MM.1S (cell line): ENCODE results near the gene GDAP2.

Source experiments
- DNase-seq: peaks from one replicate; pipeline ENCODE4 v3.0.0-alpha.2; 2015
- H2AFZ ChIP-seq: fragments of 300-600 bp; sonication (generic); 2 replicates; pipeline ENCODE4 v1.6.0; 2016; ENCODE audit warnings: antibody characterized with exemption, low read length
- H3F3A ChIP-seq: fragments of 300-600 bp; sonication (generic); 2 replicates; pipeline ENCODE4 v1.6.1; 2016; ENCODE audit warnings: mild to moderate bottlenecking, antibody characterized with exemption, low read length, moderate library complexity, mixed read lengths; ENCODE audit not compliant: insufficient read depth
- H3K27ac ChIP-seq: fragments of 300-600 bp; sonication (generic); 2 replicates; pipeline ENCODE4 v1.5.1; 2016; ENCODE audit warnings: mild to moderate bottlenecking, low read length
- H3K27me3 ChIP-seq: fragments of 300-600 bp; sonication (generic); replicated peaks from 2 replicates; pipeline ENCODE4 v1.6.0; 2016; ENCODE audit warnings: low read length; ENCODE audit not compliant: insufficient read depth
- H3K36me3 ChIP-seq: fragments of 300-600 bp; sonication (generic); replicated peaks from 2 replicates; pipeline ENCODE4 v1.6.1; 2016; ENCODE audit warnings: mild to moderate bottlenecking, low read length, mixed read lengths; ENCODE audit not compliant: insufficient read depth
- H3K4me1 ChIP-seq: fragments of 300-600 bp; sonication (generic); 2 replicates; pipeline ENCODE4 v1.6.1; 2016; ENCODE audit warnings: low read length, mixed read lengths
- H3K4me2 ChIP-seq: fragments of 300-600 bp; sonication (generic); 2 replicates; pipeline ENCODE4 v1.6.0; 2016; ENCODE audit warnings: low read depth, low read length
- H3K4me3 ChIP-seq: fragments of 300-600 bp; sonication (generic); 2 replicates; pipeline ENCODE4 v1.5.1; 2016; ENCODE audit warnings: low read length, mixed read lengths
- H3K79me2 ChIP-seq: fragments of 300-600 bp; sonication (generic); 2 replicates; pipeline ENCODE4 v1.6.1; 2016; ENCODE audit warnings: mixed run types, low read length, mixed read lengths
- H3K9ac ChIP-seq: fragments of 300-600 bp; sonication (generic); 2 replicates; pipeline ENCODE4 v1.6.1; 2016; ENCODE audit warnings: low read length, mixed read lengths
- H3K9me2 ChIP-seq: fragments of 300-600 bp; sonication (generic); replicated peaks from 2 replicates; pipeline ENCODE4 v1.6.1; 2016; ENCODE audit warnings: mild to moderate bottlenecking, low read length, mixed read lengths; ENCODE audit not compliant: insufficient read depth
- H3K9me3 ChIP-seq: fragments of 300-600 bp; sonication (generic); replicated peaks from 2 replicates; pipeline ENCODE4 v1.6.1; 2016; ENCODE audit warnings: mild to moderate bottlenecking, low read length, mixed read lengths; ENCODE audit not compliant: insufficient read depth
- H4K20me1 ChIP-seq: fragments of 300-600 bp; sonication (generic); 2 replicates; pipeline ENCODE4 v1.6.1; 2016; ENCODE audit warnings: mild to moderate bottlenecking, low read length, moderate library complexity, mixed read lengths; ENCODE audit not compliant: insufficient read depth
- CTCF ChIP-seq: fragments of 300-600 bp; sonication (generic); IDR thresholded peaks from 2 replicates; pipeline ENCODE4 v1.5.1; 2016; ENCODE audit warnings: antibody characterized with exemption, low read length, mixed read lengths
- EZH2 ChIP-seq: fragments of 300-600 bp; sonication (generic); optimal IDR thresholded peaks from 2 replicates; pipeline ENCODE3; 2017; ENCODE audit warnings: low read depth, mild to moderate bottlenecking, antibody characterized with exemption, low read length, mixed read lengths
- EZH2phosphoT487 ChIP-seq: fragments of 300-600 bp; sonication (generic); IDR thresholded peaks from 2 replicates; pipeline ENCODE4 v1.6.1; 2018; ENCODE audit warnings: antibody characterized with exemption, low read length

Gene GDAP2

GRCh38 chr1:117818456-117818855 is 111.0 kb downstream of the GDAP2 start:
- H3K9ac ChIP-seq: no peak overlapping the region
- H3K4me3 ChIP-seq: no peak overlapping the region
- no peaks in the 10 kb centered on the region for H3K9me3 ChIP-seq
- no peaks in the 10 kb centered on the region for H3K36me3 ChIP-seq
- no peak overlapping the region for H3K4me2 ChIP-seq
- DNase-seq: no peak
- no peak overlapping the region for H3K27ac ChIP-seq
- H3K4me1 ChIP-seq: no peaks in the 10 kb centered on the region
- no peaks in the 10 kb centered on the region for H3K9me2 ChIP-seq
- H3F3A ChIP-seq: no peaks in the 10 kb centered on the region
- no peak overlapping the region for H2AFZ ChIP-seq
- H3K79me2 ChIP-seq: no peaks in the 10 kb centered on the region
- no peaks in the 10 kb centered on the region for H4K20me1 ChIP-seq
- H3K27me3 ChIP-seq: no peaks in the 10 kb centered on the region
- TF ChIP-seq CTCF: no peak
- no peak for TF ChIP-seq EZH2phosphoT487
- no peak for TF ChIP-seq EZH2

GRCh38 chr1:117817629-117818028 is 111.8 kb downstream of the GDAP2 start:
- TF ChIP-seq EZH2phosphoT487 (no peak), CTCF (no peak), EZH2 (no peak)
- no peaks in the 10 kb centered on the region for H3K4me1 ChIP-seq
- no peak overlapping the region for H3K4me2 ChIP-seq
- no peaks in the 10 kb centered on the region for H3F3A ChIP-seq
- no peak overlapping the region for H3K9ac ChIP-seq
- no peak overlapping the region for H2AFZ ChIP-seq
- H3K4me3 ChIP-seq: no peak overlapping the region
- no peaks in the 10 kb centered on the region for H3K36me3 ChIP-seq
- no peaks in the 10 kb centered on the region for H4K20me1 ChIP-seq
- H3K27me3 ChIP-seq: no peaks in the 10 kb centered on the region
- no peak overlapping the region for H3K27ac ChIP-seq
- H3K9me3 ChIP-seq: no peaks in the 10 kb centered on the region
- H3K79me2 ChIP-seq: no peaks in the 10 kb centered on the region
- H3K9me2 ChIP-seq: no peaks in the 10 kb centered on the region
- no peak for DNase-seq

- H3K4me1 ChIP-seq: no peaks in the 10 kb centered on the region
- no peaks in the 10 kb centered on the region for H3F3A ChIP-seq
- no peaks in the 10 kb centered on the region for H3K36me3 ChIP-seq
- no peak for TF ChIP-seq CTCF
- H3K79me2 ChIP-seq: no peaks in the 10 kb centered on the region
- no peaks in the 10 kb centered on the region for H3K9me3 ChIP-seq
- no peaks in the 10 kb centered on the region for H3K27me3 ChIP-seq
- no peak overlapping the region for H3K4me3 ChIP-seq
- no peaks in the 10 kb centered on the region for H3K9me2 ChIP-seq
- DNase-seq: no peak
- no peak overlapping the region for H3K27ac ChIP-seq
- H2AFZ ChIP-seq: no peak overlapping the region
- no peak overlapping the region for H3K4me2 ChIP-seq
- H4K20me1 ChIP-seq: no peaks in the 10 kb centered on the region
- no peak overlapping the region for H3K9ac ChIP-seq
These were observed 113.5 kb downstream of the GDAP2 start for GRCh38 chr1:117815926-117816325.
